Hepatocyte (in vitro differentiated cells): ENCODE results near the gene FLOT2.

ENCODE experiments used
- EZH2 ChIP-seq: fragments of 200-600 bp; sonication (generic); IDR thresholded peaks from 2 replicates; pipeline ENCODE4 v1.6.1; 2016; ENCODE audit warnings: antibody characterized with exemption, mild to moderate bottlenecking, borderline replicate concordance
- EZH2phosphoT487 ChIP-seq: fragments of 200-600 bp; sonication (generic); IDR thresholded peaks from one replicate; pipeline ENCODE4 v1.6.1; 2018; ENCODE audit warnings: antibody characterized with exemption, mild to moderate bottlenecking, low read depth, moderate library complexity; ENCODE audit not compliant: unreplicated experiment, severe bottlenecking
- TF ChIP-seq, protein P1 (sequence below): fragments of 200-600 bp; sonication (generic); IDR thresholded peaks from 2 replicates; pipeline ENCODE4 v1.5.1; 2016; ENCODE audit warnings: antibody characterized with exemption, mild to moderate bottlenecking; ENCODE audit not compliant: poor library complexity

DNA sequence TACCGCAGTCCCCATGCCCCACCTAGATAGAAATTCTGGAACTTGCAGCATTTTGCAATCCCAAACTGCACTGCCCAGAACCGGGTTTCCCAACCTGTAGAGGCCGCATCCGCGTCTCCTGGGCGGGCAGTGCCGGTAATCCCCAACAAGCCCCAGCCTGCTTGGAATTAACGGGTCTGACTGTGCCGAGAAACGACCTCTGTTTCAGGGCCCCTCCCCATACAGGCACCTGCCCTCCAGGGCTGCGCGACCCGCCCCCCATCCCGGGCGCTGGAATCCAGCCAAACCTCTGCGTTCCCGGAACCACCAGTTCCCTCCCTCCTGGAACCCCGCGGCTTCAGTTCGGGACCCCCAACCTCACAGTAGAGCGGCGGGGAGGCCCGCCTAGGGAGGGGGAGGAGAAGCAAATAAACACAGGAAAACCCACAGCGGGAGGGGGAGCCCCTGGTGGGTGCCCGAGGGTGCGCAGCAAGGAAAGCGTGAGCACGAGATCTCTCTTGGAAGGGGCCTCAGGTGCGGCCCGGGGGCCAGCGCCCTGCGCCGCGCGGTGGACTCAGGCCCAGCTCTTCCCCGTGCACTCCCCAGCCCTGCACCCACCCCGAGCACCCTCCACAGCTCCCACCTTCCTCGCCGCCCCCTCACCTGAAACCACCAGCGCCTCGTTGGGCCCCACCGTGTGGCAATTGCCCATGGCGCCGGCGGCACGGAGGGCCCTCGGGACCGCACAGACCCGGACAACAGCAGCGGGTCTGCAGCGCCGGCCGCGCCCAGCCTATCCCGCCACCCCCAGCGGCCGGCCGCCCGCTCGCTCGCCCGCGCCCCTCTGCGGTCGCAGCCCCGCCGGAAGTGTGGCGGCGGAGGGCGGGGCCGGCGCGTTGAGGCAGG is at the start of gene FLOT2:
- TF ChIP-seq, protein P1, sequence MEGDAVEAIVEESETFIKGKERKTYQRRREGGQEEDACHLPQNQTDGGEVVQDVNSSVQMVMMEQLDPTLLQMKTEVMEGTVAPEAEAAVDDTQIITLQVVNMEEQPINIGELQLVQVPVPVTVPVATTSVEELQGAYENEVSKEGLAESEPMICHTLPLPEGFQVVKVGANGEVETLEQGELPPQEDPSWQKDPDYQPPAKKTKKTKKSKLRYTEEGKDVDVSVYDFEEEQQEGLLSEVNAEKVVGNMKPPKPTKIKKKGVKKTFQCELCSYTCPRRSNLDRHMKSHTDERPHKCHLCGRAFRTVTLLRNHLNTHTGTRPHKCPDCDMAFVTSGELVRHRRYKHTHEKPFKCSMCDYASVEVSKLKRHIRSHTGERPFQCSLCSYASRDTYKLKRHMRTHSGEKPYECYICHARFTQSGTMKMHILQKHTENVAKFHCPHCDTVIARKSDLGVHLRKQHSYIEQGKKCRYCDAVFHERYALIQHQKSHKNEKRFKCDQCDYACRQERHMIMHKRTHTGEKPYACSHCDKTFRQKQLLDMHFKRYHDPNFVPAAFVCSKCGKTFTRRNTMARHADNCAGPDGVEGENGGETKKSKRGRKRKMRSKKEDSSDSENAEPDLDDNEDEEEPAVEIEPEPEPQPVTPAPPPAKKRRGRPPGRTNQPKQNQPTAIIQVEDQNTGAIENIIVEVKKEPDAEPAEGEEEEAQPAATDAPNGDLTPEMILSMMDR, result peak; percentile 19
- TF ChIP-seq EZH2 (no peak), EZH2phosphoT487 (no peak)
